ENCODE measurements around the gene FBXW11.

The FBXW11 gene

GRCh38 chr5:171813813-171814490 lies 192.5 kb downstream of the FBXW11 start:
- no peak for TF ChIP-seq ZNF274 (IDR thresholded peaks at IDR 0.05; ENCODE audit: low read depth, low read length)
- no peak overlapping the region for H3K4me3 ChIP-seq (ENCODE audit: low read length)

- TF ChIP-seq ZNF274 (IDR thresholded peaks at IDR 0.05; ENCODE audit: low read depth, low read length) = no peak
- no peak overlapping the region for H3K4me3 ChIP-seq (ENCODE audit: low read length)
Observed at GRCh38 chr5:171813270-171813669, 193.2 kb downstream of the FBXW11 start.

Data from GM08714 (cell line).